A549 (cell line): ENCODE results near the gene COASY. TPM values are rescaled to one million over a fixed set of nuclear protein-coding genes. Genes with fewer than 3 reads are reported as not detected.
"Not testable (repeated sequence)": the region's sequence is repeated elsewhere in the genome, so short reads cannot be mapped to it uniquely, and the experiment has no call there.

ENCODE experiments used
- ATAC-seq, 2 experiments: fragments of 200-7000 bp in 1 of 2; fragments of >200 bp in 1 of 2; cut with Nextera tagmentation in 1 of 2; cut with Tn5 transposase in 1 of 2; 3 replicates each; pipeline versions ENCODE4 v1.8.0 to v1.9.1; 2018 to 2020; ENCODE audit warnings: mild to moderate bottlenecking in 1 of 2, moderate library complexity in 1 of 2
- CTCF ChIA-PET: fragments of 300-600 bp; sonication (Branson Sonifier 250); formaldehyde crosslinking; extraction: SDS; loops from one replicate; lab custom pipeline; 2021; ENCODE audit warnings: antibody characterized with exemption, inconsistent platforms; lab: Yijun Ruan, JAX
- POLR2A ChIA-PET: fragments of 350-600 bp; formaldehyde crosslinking; extraction: SDS; loops from one replicate; lab custom pipeline; 2021; ENCODE audit warnings: antibody characterized with exemption, inconsistent platforms; lab: Yijun Ruan, JAX
- DNase-seq, 2 experiments: peaks; one replicate each; pipeline versions ENCODE4 v3.0.0 to v3.0.0-alpha.2; 2011 to 2016; ENCODE audit warnings: low read depth in 1 of 2, low spot score in 1 of 2
- FAIRE-seq: peaks from 2 replicates; lab custom pipeline; 2011; peaks lifted over from hg19 to GRCh38; lab: Jason Lieb, UNC
- H3K27ac ChIP-seq, 2 experiments: fragments of >200 bp; sonication (Bioruptor Twin); formaldehyde crosslinking; 3 replicates each; pipeline ENCODE4 v1.5.1; 2016 to 2017
- H3K4me1 ChIP-seq: fragments of >200 bp; sonication (Bioruptor Twin); formaldehyde crosslinking; 3 replicates; pipeline ENCODE4 v1.6.1; 2016
- H3K4me2 ChIP-seq: fragments of >200 bp; sonication (Bioruptor Twin); formaldehyde crosslinking; 3 replicates; pipeline ENCODE4 v1.6.1; 2016
- H3K4me3 ChIP-seq: fragments of >200 bp; sonication (Bioruptor Twin); formaldehyde crosslinking; 3 replicates; pipeline ENCODE4 v1.5.1; 2016
- H3K9me3 ChIP-seq: fragments of >200 bp; sonication (Bioruptor Twin); formaldehyde crosslinking; 3 replicates; pipeline ENCODE4 v1.6.1; 2016
- CTCF ChIP-seq: fragments of >200 bp; sonication (Bioruptor Twin); formaldehyde crosslinking; IDR thresholded peaks from 3 replicates; pipeline ENCODE4 v1.5.1; 2016
- E2F6 ChIP-seq: IDR thresholded peaks from 2 replicates; pipeline ENCODE4 v1.6.1; 2012; ENCODE audit warnings: low read depth, borderline replicate concordance
- ESRRA ChIP-seq: fragments of 150-350 bp; IDR thresholded peaks from 2 replicates; pipeline ENCODE4 v1.6.1; 2014; ENCODE audit warnings: mild to moderate bottlenecking, low read length, borderline replicate concordance
- HOXB13 ChIP-seq: fragments of 250-450 bp; sonication (Bioruptor Pico); IDR thresholded peaks from 2 replicates; pipeline ENCODE4 v1.5.0; 2020; ENCODE audit warnings: low read depth, mild to moderate bottlenecking, moderate library complexity
- KDM1A ChIP-seq: fragments of 200-600 bp; sonication (generic); IDR thresholded peaks from 2 replicates; pipeline ENCODE4 v1.6.1; 2016; ENCODE audit warnings: low read depth, mild to moderate bottlenecking
- PHF8 ChIP-seq: fragments of 200-600 bp; sonication (generic); IDR thresholded peaks from 2 replicates; pipeline ENCODE4 v1.6.1; 2016; ENCODE audit warnings: low read depth, mild to moderate bottlenecking, antibody characterized with exemption, moderate library complexity, borderline replicate concordance
- SMC3 ChIP-seq: fragments of >200 bp; sonication (Bioruptor Twin); formaldehyde crosslinking; IDR thresholded peaks from 3 replicates; pipeline ENCODE4 v1.6.1; 2018; ENCODE audit warnings: inconsistent platforms
- USF2 ChIP-seq: fragments of 450-650 bp; IDR thresholded peaks from 2 replicates; pipeline ENCODE4 v1.6.1; 2014; ENCODE audit warnings: antibody characterized with exemption
- ZNF302 ChIP-seq: fragments of 250-450 bp; sonication (Bioruptor Pico); IDR thresholded peaks from 2 replicates; pipeline ENCODE4 v1.9.0; 2021; ENCODE audit warnings: inconsistent platforms, mild to moderate bottlenecking, moderate library complexity
- WGBS: methylation state at CpG from one replicate; pipeline ENCODE4 v1.1.6; 2017; ENCODE audit errors: missing lambda C conversion rate; 5-methylcytosine and 5-hydroxymethylcytosine counted together
- polyA plus RNA-seq, 4 experiments: library from polyadenylated mRNA; depleted of rRNA in 3 of 4; stranded (reverse); fragments of >200 nt; fragmentation: RNase III in 1 of 4; extraction: RNeasy Plus Mini Kit Qiagen cat#74134 plus additional on column Dnase treatment in 1 of 4; gene quantifications; 2 replicates in 3 of 4; 3 replicates in 1 of 4; pipeline ENCODE4 v1.2.3, GENCODE V29; 2011 to 2017
- TF ChIP-seq, protein P1 (sequence below): fragments of >200 bp; sonication (Bioruptor Twin); formaldehyde crosslinking; IDR thresholded peaks from 3 replicates; pipeline ENCODE4 v1.6.1; 2016

The COASY gene
- polyA plus RNA-seq, 2 of the 4 experiments (the other 2 are of a cell fraction): 65.4 to 112 TPM

DNA sequence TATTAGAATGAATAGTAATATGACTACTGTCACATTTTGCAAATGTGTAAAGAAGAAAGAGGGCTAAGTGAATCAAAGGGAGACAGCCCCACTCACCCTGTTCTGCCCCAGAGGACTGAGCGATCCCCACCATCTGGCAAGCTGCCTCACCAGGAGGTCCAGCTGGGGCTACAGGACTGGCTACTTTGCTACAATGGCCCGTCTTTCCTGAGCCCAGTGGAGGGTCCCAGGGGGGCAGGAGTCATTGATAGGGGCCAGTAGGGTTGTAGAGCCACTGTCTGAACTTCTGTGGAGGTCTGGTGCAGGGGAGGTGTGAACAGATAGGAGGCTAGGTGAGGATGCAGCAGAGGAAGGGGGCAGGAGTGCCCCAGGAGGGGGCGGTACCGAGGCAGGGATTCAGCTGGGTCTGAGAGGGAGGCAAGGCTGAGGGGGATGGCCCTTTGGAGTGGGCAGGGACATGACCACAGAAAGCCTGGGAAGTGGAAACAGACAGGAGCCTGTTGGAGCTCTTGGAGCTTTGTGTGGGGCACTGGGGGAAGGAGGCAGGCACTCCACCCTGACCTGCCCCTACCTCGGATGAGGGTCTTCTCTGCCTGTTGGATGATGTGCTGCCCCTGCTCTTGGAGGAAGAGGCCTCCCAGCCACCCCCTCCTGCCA is 5.9 kb upstream of the COASY start:
- H3K4me3 ChIP-seq, POLR2A ChIA-PET, H3K9me3 ChIP-seq, CTCF ChIA-PET, H3K27ac ChIP-seq, H3K4me2 ChIP-seq: not testable (repeated sequence)
- peaks cover 18% of the 10 kb centered on the region for H3K4me1 ChIP-seq
- 66% methylated on average over 5 of the region's 5 CpGs for WGBS
- FAIRE-seq (peak; percentile 91), ATAC-seq (peak; percentile 55 to 78), DNase-seq (peak in 1 of 2 experiments; percentile 64)
- 0 out of 3 replicates have a peak, but pooled peaks have one; percentile 12 for TF ChIP-seq CTCF

- TF ChIP-seq USF2: no peak
- WGBS: 93% methylated on average over 6 of the region's 6 CpGs
- POLR2A ChIA-PET: interaction anchor here (0.9 kb wide), 1 partner anchor 11 kb away, joined by 3 read pairs; no protein-coding TSS in a partner anchor
Measured at GRCh38 chr17:42559075-42559474, 2.9 kb upstream of the COASY start.

GRCh38 chr17:42560246-42560645 is 1.7 kb upstream of the COASY start:
- TF ChIP-seq SMC3 (no peak), ESRRA (no peak), E2F6 (no peak), CTCF (no peak), PHF8 (no peak), HOXB13 (CRISPR knock-in tag) (no peak), ZNF302 (CRISPR knock-in tag) (no peak), KDM1A (no peak)
- TF ChIP-seq, protein P1, sequence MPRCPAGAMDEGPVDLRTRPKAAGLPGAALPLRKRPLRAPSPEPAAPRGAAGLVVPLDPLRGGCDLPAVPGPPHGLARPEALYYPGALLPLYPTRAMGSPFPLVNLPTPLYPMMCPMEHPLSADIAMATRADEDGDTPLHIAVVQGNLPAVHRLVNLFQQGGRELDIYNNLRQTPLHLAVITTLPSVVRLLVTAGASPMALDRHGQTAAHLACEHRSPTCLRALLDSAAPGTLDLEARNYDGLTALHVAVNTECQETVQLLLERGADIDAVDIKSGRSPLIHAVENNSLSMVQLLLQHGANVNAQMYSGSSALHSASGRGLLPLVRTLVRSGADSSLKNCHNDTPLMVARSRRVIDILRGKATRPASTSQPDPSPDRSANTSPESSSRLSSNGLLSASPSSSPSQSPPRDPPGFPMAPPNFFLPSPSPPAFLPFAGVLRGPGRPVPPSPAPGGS: no peak
- TF ChIP-seq, all 56 proteins: peak for 0
- DNase-seq (no peak), ATAC-seq (no peak), FAIRE-seq (no peak)
- Histone ChIP-seq H3K4me3 (no peak overlapping the region), H3K9me3 (no peaks in the 10 kb centered on the region), H3K27ac (no peak overlapping the region), H3K4me2 (no peak overlapping the region), H3K4me1 (peaks cover 26% of the 10 kb centered on the region)
- CTCF ChIA-PET: interaction anchor here (1.4 to 1.5 kb wide), 2 partner anchors 12 to 98 kb away, joined by 3 to 4 read pairs; partner anchors contain the start of gene TUBG2
- POLR2A ChIA-PET: no interaction called here
- 95% methylated on average over 3 of the region's 3 CpGs for WGBS

More at GRCh38 chr17:42559075-42559474, 2.9 kb upstream of the COASY start:
- ATAC-seq: no peak
- no peak overlapping the region for H3K4me3 ChIP-seq
- no peaks in the 10 kb centered on the region for H3K9me3 ChIP-seq
- CTCF ChIA-PET: interaction anchor here (0.7 to 3.1 kb wide), 7 partner anchors 9 to 596 kb away, joined by 3 to 18 read pairs (median 4); partner anchors contain the start of genes NAGLU and PSMC3IP
- H3K27ac ChIP-seq: no peak overlapping the region
- no peak for FAIRE-seq
- no peak for DNase-seq
- no peak overlapping the region for H3K4me2 ChIP-seq
- peaks cover 26% of the 10 kb centered on the region for H3K4me1 ChIP-seq
